NCI-H1092 treated with DMSO at 0.1 percent for 48 hours (cell line): Measurements from ENCODE around the gene WSB1.

ENCODE experiments used
- DNase-seq: peaks from one replicate; lab custom pipeline; 2025; lab: John Stamatoyannopoulos, UW

WSB1 gene

DNA sequence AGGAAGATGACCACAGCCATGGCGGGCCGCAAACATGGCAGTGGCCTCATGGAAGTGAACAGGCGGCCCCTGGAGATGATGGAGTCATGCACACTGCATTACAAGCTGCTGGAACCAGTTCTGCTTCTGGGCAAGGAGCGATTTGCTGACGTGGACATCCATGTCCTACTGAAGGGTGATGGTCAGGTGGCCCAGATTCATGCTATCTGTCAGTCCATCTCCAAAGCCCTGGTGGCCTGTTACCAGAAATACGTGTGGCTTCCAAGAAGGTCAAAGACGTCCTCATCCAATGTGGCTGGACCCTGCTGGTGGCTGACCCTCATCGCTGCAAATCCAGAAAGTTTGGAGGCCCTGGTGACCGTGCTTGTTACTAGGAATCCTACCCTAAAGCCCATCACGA lies 13.4 kb upstream of the WSB1 start:
- no peak for DNase-seq

DNA sequence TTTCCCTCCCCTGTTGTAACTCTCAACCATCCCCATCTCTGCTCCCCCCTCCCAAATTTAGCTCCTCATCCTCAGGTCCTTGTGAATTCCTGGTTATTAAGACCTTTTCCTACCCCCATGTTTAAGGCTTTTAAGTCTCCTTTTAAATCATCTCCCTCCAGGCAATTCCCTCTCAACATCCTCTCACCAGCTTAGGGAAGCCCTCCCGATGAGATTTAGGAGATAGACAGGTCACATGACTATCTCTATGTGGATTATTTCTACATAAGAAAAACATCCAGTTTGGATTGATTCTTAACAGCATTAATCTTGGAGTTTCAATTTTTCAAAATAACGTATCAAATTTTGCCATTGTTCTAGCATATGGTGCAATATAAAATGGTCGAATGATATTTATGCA lies 12.5 kb upstream of the WSB1 start:
- no peak for DNase-seq

DNA sequence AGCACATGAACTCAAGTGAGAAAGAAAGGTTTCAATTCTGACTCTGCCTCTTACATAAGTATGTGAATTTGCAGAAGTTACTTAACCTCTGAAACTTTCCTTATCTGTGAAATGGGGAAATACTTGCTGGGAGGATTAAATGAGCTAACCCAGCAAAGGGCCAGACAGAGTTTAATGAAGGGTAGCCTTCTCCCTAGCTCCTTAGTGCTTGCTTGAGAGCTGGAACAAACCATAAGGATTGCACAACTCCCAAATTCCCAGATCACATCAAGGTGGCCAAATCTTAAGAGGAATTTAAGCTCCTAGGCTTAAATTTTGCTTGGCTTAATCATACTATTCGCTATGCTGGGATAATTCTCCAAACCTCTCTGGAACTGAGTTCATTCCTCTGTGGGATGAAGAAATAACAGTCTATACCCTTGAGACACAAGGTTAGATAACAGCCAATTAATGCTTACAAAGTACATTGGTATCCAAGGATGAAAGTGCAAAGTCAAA lies 11.8 kb upstream of the WSB1 start:
- DNase-seq, result no peak

DNA sequence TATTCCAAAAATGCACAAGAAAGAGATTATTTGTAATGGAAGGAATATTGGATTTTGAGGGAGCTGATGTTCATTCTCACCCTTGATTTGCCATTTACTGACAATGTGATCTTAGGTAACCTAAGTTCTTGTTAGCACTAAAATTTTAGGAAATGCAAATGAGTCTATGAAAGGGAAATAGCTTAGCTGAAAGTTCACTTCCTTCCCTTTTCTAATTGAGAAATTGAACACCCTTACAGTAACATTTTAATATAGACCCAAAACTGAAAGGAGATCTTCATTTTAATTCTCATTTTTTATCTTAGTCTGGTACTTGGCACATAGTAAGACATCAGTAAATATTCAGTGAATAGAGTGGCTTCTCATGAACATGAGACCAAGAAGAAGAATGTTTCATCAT lies 10.9 kb upstream of the WSB1 start:
- DNase-seq, result no peak

DNA sequence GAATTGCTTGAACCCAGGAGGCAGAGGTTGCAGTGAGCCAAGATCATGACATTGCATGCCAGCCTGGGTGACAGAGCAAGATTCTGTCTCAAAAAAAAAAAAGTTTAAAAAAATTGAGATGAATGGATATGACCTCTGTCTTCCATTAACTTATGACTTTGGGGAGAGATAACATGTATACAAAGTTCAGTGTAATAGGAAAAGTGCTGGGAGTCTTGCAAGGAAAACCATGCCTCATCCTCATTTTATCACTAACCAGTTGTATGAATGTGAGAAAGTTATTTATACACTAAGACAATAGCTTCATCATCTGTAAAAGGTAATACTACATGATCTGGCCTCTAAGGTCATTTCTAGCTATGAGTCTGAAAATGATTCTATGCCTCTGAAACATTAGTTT lies 10.2 kb upstream of the WSB1 start:
- no peak for DNase-seq

DNA sequence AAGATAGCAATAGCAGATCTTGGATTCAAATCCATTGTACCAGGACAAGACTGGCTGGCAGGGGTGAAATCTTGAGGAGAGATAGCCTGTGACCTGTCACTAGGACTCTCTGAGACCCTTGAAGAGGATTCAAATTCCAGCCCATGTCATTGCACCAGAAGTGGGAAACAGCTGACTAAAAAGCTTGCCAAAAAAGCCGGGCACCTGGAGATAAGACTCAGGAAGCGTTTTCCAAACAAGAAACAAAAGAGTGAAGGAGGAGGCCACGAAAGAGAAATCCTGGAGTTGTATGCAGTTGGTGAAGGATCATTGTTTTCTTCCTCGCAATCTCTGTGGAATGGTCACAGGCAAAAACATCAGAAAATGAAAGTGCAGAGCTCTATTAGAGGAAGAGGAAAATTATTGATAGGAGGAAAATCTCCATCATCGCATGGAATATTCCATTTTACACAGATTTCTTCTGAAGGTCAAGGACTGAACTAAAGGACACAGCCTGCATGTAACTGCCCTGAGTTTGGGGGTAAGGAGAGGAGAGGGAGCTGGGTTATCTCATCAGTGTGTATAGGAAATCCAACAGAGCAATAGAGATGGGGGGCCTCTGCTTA lies 9.0 kb upstream of the WSB1 start:
- DNase-seq, result no peak

DNA sequence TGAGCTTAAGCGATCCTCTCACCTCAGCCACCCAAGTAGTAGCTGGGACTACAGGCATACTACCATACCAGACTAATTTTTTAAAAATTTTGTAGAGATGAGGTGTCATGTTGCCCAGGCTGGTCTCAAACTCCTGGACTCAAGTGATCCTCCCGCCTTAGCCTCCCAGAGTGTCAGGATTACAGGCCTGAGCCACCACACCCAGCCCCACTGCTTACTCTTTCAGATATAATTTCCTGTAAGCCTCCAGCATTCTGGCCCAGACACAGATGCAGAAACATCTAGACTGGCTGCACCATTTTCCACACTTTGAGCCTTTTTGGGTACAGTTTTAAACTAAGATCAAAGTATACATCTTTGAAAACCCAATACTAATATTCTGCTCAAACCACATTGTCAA lies 8.4 kb upstream of the WSB1 start:
- DNase-seq, result no peak

DNA sequence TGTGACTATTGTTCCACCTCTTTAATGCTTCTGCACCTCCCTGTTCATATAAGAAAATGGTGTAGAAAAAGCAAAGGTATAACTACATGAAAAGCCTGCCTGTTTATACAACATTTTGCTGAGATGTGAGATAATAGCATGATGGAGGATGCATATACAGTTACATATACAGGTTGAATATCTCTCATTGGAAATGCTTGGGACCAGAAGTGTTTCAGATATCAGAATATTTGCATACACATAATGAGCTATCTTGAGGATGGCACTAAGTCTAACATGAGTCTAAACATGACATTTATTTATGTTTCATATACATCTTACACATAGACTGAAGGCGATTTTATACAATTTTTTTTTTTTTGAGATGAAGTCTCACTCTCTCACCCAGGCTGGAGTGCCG lies 5.7 kb upstream of the WSB1 start:
- DNase-seq, result no peak

DNA sequence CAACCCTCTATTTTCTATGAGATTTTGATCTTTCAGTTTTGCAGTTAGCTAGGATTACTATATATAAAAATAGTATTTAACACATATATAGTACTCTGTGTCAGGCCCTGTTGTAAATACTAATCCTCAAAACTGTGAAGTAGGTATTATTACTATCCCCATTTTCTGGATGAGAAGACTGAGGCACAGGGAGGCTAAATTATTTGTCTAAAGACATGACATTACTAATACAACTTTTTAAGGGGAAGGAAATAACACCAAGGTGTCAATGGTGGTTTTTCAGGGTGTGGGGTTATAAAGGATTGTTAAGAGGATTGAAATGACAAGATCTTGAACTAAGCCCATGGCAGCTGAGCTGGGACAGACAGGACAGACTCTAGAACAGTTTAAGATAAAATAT lies 4.1 kb upstream of the WSB1 start:
- DNase-seq, result no peak

DNA sequence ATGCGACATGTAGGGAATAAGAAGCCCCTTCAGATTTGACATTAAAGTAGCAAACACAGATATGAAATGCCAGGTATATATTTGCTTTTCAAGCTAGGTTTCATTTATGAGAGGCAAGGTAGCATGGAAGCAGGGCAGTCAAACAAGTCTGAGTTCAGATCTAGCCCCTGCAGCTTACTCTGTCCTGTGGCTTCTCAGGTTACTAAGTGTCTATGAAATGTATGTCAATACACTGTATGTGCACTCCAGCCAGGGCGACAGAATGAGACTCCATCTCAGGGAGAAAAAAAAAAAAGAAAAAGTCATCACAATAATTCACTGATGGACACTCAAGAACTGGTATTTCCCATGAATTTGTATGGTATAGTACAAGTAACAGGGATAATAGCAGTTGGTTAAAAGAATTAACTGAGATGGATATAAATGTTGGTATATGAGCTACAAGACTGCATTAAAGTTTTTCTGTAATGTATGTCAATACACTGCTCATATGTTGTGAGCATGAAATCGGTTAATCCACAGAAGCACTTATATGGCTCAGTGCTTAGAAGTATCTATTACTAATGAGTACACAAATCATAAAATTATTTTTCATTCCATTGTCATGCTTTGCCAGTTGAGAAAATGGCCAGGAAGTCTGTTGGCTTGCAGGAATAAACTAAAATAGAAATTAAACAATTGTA lies 2.9 kb upstream of the WSB1 start:
- peak; percentile 52 for DNase-seq

DNA sequence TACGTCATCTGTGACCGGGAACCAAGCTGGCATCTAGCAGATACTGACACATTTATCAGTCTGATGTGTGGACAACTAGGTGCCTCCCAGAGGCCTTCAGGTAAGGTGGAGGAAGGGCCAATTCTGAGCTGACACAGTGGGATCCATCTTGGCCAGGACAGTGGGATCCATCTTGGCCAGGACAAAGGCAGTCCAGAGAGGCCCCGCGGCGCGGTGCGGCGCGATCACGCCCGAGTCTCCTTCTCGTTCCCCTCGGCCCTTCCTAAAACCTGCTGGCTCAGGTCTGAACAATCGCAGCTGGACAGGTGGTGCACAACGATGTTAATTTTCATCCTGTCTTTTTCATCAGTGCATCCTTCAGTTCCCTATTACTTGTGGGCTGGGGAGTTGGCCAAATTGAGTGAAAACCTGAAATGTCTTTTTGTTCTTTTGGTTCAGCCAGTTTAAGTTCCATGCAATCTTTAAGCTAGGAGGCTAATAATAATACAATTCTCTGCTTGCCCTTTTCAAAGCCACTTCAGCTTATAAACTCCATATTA lies 486 bp upstream of the WSB1 start:
- no peak for DNase-seq

DNA sequence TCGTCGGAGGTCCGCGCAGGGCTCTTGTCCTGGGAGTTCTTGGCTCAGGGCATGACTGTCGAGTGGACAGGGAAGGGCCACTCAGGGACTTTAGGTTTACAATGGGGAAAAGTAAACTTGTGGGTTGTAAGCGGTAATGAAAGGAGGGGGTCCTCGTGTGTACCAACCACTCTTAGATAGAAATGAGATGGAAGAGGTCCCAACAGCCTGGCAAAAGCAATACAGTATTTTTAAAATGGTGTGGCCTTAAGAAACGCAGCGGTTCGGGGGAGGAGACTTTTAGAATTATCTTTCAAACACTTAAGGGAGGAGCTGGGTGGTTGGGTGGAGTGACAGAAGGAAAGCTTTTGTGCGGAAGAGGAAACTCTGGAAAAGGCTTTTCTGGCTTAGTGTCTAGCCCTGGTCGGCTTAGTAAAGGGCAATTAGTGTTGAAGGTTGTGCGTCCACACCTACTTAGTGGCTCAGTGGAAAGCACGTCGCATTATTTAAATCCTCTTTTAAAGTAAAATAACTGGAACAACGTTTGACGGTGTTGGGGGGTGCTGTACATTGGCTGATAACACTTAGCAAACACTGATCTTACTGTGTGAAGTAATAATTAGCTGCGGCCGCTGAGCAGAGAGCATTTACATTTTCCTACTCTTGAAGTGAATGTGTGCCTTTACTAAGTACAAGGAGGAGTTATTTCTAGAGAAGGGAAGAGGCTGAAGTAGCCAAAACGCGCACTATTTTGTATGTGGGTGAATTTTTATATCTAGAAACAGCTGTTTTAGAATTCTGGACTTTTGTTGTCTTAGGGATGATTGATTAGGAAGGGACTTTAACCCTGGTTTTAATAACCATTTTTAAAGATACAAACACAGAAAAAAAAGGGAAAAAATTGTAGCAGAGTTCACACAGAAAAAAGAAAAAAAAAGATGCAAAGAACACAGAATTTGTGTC lies 1.0 kb downstream of the WSB1 start:
- peak; percentile 66 for DNase-seq

DNA sequence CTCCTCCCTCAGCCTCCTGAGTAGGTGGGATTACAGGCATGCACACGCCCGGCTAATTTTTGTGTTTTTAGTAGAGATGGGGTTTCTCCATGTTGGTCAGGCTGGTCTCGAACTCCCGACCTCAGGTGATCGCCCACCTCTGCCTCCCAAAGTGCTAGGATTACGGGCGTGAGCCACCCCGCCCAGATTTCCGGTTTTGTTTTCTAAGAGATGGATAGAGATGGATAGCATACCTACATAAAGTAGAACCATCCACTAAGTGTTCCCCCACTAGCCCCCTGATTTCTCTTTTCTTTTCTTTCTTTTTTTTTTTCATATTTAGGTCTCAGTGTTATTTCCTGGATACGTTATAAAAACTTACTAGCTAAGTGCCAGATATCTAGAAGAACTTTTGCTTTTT lies 2.0 kb downstream of the WSB1 start:
- DNase-seq, result no peak

DNA sequence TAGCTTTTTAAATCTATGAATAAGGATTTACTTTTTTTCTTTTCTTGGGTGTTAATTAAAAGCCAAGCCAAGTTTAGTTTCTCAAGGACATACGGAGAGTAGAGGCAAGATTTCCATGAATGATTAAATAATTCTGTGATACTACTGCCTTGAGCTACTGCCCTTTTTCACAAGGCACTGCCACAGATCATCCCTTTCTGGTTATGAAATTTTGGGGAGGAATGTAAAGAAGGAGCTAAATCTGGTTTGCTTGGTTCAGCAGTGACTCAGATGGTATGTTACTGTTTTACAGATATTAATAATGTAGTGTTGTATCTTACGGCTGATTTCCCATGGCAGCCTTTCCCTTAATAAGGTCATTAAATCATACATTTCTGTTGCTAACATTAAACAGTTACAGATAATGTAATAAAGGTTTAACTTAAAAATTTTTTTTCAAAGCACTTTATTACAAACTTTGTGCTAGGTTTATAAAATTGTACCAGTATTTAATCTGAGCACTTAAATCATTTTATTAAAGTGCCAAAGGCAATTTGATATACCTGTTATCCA lies 2.6 kb downstream of the WSB1 start:
- DNase-seq, result no peak

DNA sequence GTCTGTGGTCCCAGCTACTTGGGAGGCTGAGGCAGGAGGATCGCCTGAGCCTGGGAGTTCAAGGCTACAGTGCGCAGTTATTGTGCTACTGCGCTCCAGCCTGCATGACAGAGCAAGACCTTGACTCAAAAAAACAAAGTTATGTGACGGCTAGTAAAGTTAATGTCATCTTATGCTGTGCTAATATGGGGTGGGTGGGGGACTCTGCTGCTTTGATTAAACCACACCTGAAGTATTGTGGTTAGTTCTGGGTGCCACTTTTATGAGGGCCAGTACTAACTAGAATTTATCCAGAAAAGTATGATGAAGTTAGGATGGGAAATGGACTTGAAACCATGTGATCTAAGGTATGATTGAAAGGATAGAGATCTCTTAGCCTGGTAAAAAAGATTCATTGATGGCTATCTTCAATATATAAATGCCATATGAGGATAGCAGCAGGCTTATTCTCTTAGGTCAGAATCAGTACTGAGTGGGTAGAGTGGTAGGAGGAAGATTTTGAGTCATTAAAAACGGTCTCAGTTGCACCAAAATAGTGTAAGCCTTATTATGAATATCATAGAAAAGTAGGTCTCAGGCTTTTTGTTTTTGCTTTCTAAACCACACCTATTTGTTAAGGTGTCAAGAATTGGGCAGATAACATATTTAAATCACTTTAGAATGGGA lies 5.6 kb downstream of the WSB1 start:
- no peak for DNase-seq

DNA sequence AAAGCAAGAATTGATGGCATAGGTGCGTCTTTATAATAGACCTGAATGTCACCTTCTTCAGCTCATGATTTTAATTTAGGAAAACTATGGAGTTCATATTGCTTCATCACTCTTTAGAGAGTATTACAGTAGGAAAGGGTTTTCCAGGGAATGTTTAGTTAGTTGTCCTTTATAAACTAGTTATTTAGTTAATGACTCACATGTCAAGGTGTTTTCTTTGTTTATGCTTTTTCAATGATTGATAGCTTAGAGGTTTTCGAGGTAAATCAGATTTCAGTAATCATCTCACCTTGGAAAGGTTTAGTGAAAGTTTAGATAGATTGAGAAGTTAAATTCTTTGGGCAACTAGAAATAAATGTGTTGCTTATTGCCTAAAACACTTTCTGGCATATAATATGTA lies 9.8 kb downstream of the WSB1 start:
- no peak for DNase-seq

DNA sequence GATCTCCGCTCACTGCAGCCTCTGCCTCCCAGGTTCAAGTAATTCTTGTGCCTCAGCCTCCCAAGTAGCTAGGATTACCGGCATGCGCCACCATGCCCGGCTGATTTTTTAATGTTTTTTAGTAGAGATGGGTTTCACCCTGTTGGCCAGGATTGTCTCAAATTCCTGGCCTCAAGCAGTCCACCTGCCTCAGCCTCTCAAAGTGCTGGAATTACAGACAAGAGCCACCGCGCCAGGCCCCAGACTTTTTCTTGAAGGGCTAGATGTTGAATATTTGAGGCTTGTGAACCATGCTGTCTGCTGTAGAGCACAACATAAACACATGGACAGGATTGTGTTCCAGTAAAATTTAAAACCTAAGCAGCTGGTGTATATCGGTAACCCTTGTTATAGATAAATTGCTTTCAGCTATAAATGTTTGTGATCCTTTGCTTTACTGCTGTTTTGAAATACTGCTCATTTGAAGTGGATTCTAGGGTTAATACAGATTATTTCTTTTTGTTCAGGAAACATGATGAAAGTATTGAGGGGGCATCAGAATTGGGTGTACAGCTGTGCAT lies 12.4 kb downstream of the WSB1 start:
- no peak for DNase-seq

DNA sequence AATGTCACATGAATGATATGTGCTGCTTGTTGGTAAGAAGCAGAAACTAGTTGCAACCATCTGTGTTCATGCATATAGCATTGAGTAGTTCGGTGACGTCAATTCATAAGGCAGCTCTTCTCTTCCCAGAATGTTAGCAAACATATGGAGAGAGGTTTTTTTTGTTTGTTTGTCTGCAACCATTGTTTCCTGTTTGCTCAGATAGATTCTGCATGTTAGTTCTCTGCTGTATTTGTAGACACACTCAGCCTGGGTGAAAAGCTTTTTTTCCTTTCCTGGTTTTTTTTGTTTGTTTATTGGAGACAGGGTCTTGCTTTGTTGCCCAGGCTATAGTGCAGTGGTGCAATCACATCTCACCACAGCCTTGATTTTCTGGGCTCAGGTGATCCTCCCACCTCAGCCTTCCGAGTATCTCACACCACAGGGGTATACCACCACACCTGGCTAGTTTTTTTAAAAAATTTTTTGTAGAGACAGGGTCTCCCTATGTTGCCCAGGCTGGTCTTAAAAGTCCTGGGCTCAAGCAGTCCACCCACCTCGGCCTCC lies 16.7 kb downstream of the WSB1 start:
- DNase-seq, result no peak

DNA sequence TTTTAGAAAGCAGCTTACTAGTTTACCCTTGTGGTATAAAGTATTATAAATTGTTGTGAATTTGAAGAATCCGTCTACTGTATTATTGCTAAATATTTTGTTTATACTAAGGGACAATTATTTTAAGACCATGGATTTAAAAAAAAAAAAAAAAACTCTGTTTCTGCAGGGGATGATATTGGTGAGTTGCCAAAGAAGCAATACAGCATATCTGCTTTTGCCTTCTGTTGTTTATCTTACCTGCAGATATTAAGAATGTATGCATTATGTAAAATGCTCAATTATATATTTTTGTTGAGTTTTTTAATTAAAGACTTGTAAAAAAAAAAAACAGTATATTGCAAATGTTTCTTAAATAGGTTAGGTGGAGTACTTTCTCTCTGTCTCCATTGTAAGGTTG lies 19.4 kb downstream of the WSB1 start:
- DNase-seq, result no peak

DNA sequence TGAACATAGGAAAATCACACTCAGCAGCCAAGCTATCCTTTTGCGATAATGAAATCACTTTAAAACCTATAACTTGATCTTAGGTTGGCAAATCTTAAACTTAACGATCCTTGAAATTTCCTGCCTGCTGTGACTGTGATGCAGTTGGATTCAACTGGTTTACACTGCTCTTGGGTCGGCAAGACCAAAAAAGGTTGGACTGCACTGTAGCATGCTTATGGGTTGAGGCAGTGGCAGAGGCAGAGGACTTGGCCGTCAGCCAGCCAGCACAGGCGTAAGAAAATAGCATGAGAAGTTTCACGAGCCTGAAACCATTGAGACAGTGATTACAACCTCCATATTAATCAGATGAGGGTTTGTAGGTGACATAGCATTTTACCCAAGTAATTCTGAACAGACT lies 21.4 kb downstream of the WSB1 start:
- DNase-seq, result peak; percentile 7

DNA sequence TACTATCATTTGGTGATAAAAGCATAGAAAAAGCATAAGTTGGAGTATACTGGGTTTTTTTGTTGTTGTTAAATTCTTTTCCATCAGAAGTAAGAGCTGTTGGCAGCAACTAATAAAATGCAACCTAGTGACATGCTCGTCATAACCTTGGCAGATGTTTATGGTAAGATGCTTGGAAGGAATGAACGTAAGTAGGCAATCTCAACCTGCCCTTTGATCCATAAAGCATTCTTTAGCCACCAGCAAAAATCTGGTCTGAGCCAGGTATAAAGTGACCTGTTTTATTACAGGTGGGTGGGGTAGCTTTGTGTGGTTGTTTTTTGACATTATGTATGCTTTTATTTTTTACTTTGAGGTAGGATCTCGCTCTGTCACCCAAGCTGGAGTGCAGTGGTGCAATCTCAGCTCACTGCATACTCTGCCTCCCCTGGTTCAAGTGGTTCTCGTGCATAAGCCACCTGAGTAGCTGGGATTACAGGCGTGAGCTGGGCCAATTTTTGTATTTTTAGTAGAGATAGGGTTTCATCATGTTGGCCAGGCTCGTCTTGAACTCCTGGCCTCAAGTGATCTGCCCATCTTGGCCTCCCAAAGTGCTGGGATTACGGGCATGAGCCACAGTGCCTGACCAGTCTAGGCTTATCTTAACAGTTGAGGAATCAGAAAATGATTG lies 22.0 kb downstream of the WSB1 start:
- DNase-seq, result no peak
